Inferior parietal cortex (tissue), 1 donor: Measurements from ENCODE around the gene DNAI1.
A peak's percentile ranks its signal among the peaks of the same experiment; 100 is the strongest.

Source experiments
- DNase-seq: peaks from one replicate; pipeline ENCODE4 v3.0.0-alpha.2; 2016; ENCODE audit errors: extremely low spot score

Gene DNAI1

GRCh38 chr9:34490760-34491159 is 32.2 kb downstream of the DNAI1 start:
- no peak for DNase-seq

GRCh38 chr9:34491596-34491995 is 33.0 kb downstream of the DNAI1 start:
- DNase-seq: no peak

GRCh38 chr9:34492051-34492450 is 33.4 kb downstream of the DNAI1 start:
- no peak for DNase-seq

- no peak for DNase-seq
These were observed 35.4 kb downstream of the DNAI1 start for GRCh38 chr9:34493972-34494535.

- DNase-seq: no peak
These were observed 37.6 kb downstream of the DNAI1 start for GRCh38 chr9:34496149-34496712.

- DNase-seq: no peak
These were observed 39.9 kb downstream of the DNAI1 start for GRCh38 chr9:34498553-34498952.

GRCh38 chr9:34499076-34499475 is 40.5 kb downstream of the DNAI1 start:
- no peak for DNase-seq

- DNase-seq: peak; percentile 81
These were observed 42.1 kb downstream of the DNAI1 start for GRCh38 chr9:34500623-34501267.

- DNase-seq: no peak
These were observed 42.8 kb downstream of the DNAI1 start for GRCh38 chr9:34501372-34501771.

GRCh38 chr9:34501889-34502425 is 43.4 kb downstream of the DNAI1 start:
- DNase-seq: peak; percentile 95

- no peak for DNase-seq
These were observed 43.9 kb downstream of the DNAI1 start for GRCh38 chr9:34502471-34502870.

- DNase-seq: no peak
These were observed 44.3 kb downstream of the DNAI1 start for GRCh38 chr9:34502891-34503290.

- no peak for DNase-seq
These were observed 44.8 kb downstream of the DNAI1 start for GRCh38 chr9:34503406-34503805.

GRCh38 chr9:34505370-34506120 is 46.9 kb downstream of the DNAI1 start:
- DNase-seq: no peak

GRCh38 chr9:34506623-34507022 is 48.0 kb downstream of the DNAI1 start:
- no peak for DNase-seq

GRCh38 chr9:34507556-34507955 is 49.0 kb downstream of the DNAI1 start:
- no peak for DNase-seq

- no peak for DNase-seq
These were observed 49.4 kb downstream of the DNAI1 start for GRCh38 chr9:34507966-34508365.

- no peak for DNase-seq
These were observed 49.9 kb downstream of the DNAI1 start for GRCh38 chr9:34508463-34508862.

GRCh38 chr9:34508951-34509350 is 50.3 kb downstream of the DNAI1 start:
- no peak for DNase-seq

GRCh38 chr9:34510497-34511468 is 52.2 kb downstream of the DNAI1 start:
- DNase-seq: no peak
